IMR-90 (cell line): ENCODE measurements around the gene TIFAB. TPM values are rescaled to one million over a fixed set of nuclear protein-coding genes. Genes with fewer than 3 reads are reported as not detected.

Experiments
- ATAC-seq: fragments of 200-7000 bp; cut with Tn5 transposase; 2 replicates; pipeline ENCODE4 v1.9.1; 2020; ENCODE audit warnings: low read depth, mild to moderate bottlenecking, moderate library complexity
- BruUV-seq: library from RNA; stranded (reverse); fragments of 400-500 nt; replicated peaks from 2 replicates; lab custom pipeline; 2021; lab: Mats Ljungman, UMichigan
- CTCF ChIA-PET: fragments of 300-600 bp; formaldehyde crosslinking; extraction: SDS; loops from one replicate; lab custom pipeline; 2021; ENCODE audit warnings: antibody characterized with exemption; lab: Yijun Ruan, JAX
- POLR2A ChIA-PET: fragments of 300-600 bp; sonication (Branson Sonifier 250); formaldehyde crosslinking; loops from one replicate; lab custom pipeline; 2022; ENCODE audit warnings: antibody characterized with exemption; ENCODE audit not compliant: unreplicated experiment; lab: Charles Lee
- DNase-seq: peaks from one replicate; pipeline ENCODE4 v3.0.0; 2013
- H2AFZ ChIP-seq: replicated peaks from 2 replicates; pipeline ENCODE3; 2013; ENCODE audit warnings: low read length, mild to moderate bottlenecking; ENCODE audit not compliant: poor library complexity
- H2AK5ac ChIP-seq: 2 replicates; pipeline ENCODE4 v1.6.1; 2013; ENCODE audit warnings: low read depth, low read length, inconsistent platforms
- H2AK9ac ChIP-seq: replicated peaks from 2 replicates; pipeline ENCODE3; 2013; ENCODE audit warnings: mild to moderate bottlenecking, low read depth, low read length, moderate library complexity; ENCODE audit not compliant: poor library complexity
- H2BK120ac ChIP-seq: 2 replicates; pipeline ENCODE4 v1.6.1; 2013; ENCODE audit warnings: low read depth, low read length, inconsistent platforms
- H2BK15ac ChIP-seq: 3 replicates; pipeline ENCODE4 v1.6.1; 2013; ENCODE audit warnings: low read depth, low read length, inconsistent platforms
- H2BK20ac ChIP-seq: 2 replicates; pipeline ENCODE4 v1.6.1; 2013; ENCODE audit warnings: low read depth, mild to moderate bottlenecking, inconsistent platforms, low read length, moderate library complexity
- H2BK5ac ChIP-seq: 2 replicates; pipeline ENCODE4 v1.6.1; 2013; ENCODE audit warnings: mild to moderate bottlenecking, low read depth, low read length, inconsistent platforms; ENCODE audit not compliant: poor library complexity, severe bottlenecking
- H3K14ac ChIP-seq: replicated peaks from 2 replicates; pipeline ENCODE4 v1.6.1; 2013; ENCODE audit warnings: low read depth, low read length, inconsistent platforms
- H3K18ac ChIP-seq: 2 replicates; pipeline ENCODE4 v1.6.1; 2013; ENCODE audit warnings: low read depth, low read length, control low read depth
- H3K23ac ChIP-seq: 2 replicates; pipeline ENCODE4 v1.6.1; 2013; ENCODE audit warnings: low read depth, low read length, inconsistent platforms
- H3K27ac ChIP-seq: 2 replicates; pipeline ENCODE4 v1.5.1; 2013; ENCODE audit warnings: mild to moderate bottlenecking, control low read depth, low read length; ENCODE audit not compliant: insufficient read depth
- H3K27me3 ChIP-seq: 2 replicates; pipeline ENCODE4 v1.6.1; 2013; ENCODE audit warnings: low read length; ENCODE audit not compliant: control insufficient read depth, insufficient read depth
- H3K36me3 ChIP-seq: 2 replicates; pipeline ENCODE4 v1.6.1; 2013; ENCODE audit warnings: low read length, mixed read lengths; ENCODE audit not compliant: control insufficient read depth, insufficient read depth
- H3K4ac ChIP-seq: 2 replicates; pipeline ENCODE4 v1.6.1; 2013; ENCODE audit warnings: low read depth, low read length, inconsistent platforms
- H3K4me1 ChIP-seq: 2 replicates; pipeline ENCODE4 v1.6.1; 2013; ENCODE audit warnings: low read length, mixed read lengths; ENCODE audit not compliant: control insufficient read depth, insufficient read depth
- H3K4me2 ChIP-seq: 2 replicates; pipeline ENCODE4 v1.6.1; 2013; ENCODE audit warnings: low read depth, mild to moderate bottlenecking, control low read depth, low read length, moderate library complexity
- H3K4me3 ChIP-seq: 2 replicates; pipeline ENCODE4 v1.5.1; 2013; ENCODE audit warnings: low read depth, mild to moderate bottlenecking, control low read depth, low read length, moderate library complexity; ENCODE audit not compliant: insufficient read depth
- H3K56ac ChIP-seq: 2 replicates; pipeline ENCODE4 v1.6.1; 2013; ENCODE audit warnings: low read length, inconsistent platforms; ENCODE audit not compliant: insufficient read depth; ENCODE audit errors: extremely low read depth
- H3K79me1 ChIP-seq, 2 experiments: 2 replicates each; pipeline ENCODE4 v1.6.1; 2013; ENCODE audit warnings: low read length in 2 of 2, inconsistent platforms in 1 of 2, low read depth in 1 of 2
- H3K9ac ChIP-seq: 2 replicates; pipeline ENCODE4 v1.6.1; 2013; ENCODE audit warnings: low read depth, low read length, control low read depth
- H3K9me1 ChIP-seq: 2 replicates; pipeline ENCODE4 v1.6.1; 2013; ENCODE audit warnings: low read length, inconsistent platforms; ENCODE audit not compliant: insufficient read depth
- H3K9me3 ChIP-seq: 2 replicates; pipeline ENCODE4 v1.6.1; 2013; ENCODE audit warnings: low read length; ENCODE audit not compliant: control insufficient read depth, insufficient read depth
- H4K20me1 ChIP-seq: 2 replicates; pipeline ENCODE4 v1.6.1; 2013; ENCODE audit warnings: low read length, inconsistent platforms; ENCODE audit not compliant: insufficient read depth
- H4K5ac ChIP-seq: 2 replicates; pipeline ENCODE4 v1.6.1; 2013; ENCODE audit warnings: mild to moderate bottlenecking, low read depth, low read length, control low read depth
- H4K8ac ChIP-seq, 2 experiments: 2 replicates each; pipeline ENCODE4 v1.6.1; 2013; ENCODE audit warnings: low read depth in 2 of 2, low read length in 2 of 2, control low read depth in 1 of 2, inconsistent platforms in 1 of 2
- H4K91ac ChIP-seq: 2 replicates; pipeline ENCODE4 v1.6.1; 2013; ENCODE audit warnings: low read depth, low read length, inconsistent platforms; ENCODE audit not compliant: insufficient read depth
- BHLHE40 ChIP-seq: fragments of 150-350 bp; IDR thresholded peaks from 2 replicates; pipeline ENCODE4 v1.6.1; 2016; ENCODE audit warnings: mild to moderate bottlenecking, low read depth, low read length
- CTCF ChIP-seq: conservative IDR thresholded peaks from 2 replicates; pipeline ENCODE4 v1.5.1; 2012; ENCODE audit warnings: mild to moderate bottlenecking, low read depth, low read length, improper control_type of control experiment
- MAFK ChIP-seq: IDR thresholded peaks from 2 replicates; pipeline ENCODE4 v1.6.1; 2012; ENCODE audit warnings: low read depth, low read length, improper control_type of control experiment
- NFE2L2 ChIP-seq: fragments of 150-350 bp; IDR thresholded peaks from 2 replicates; pipeline ENCODE4 v1.6.1; 2016; ENCODE audit warnings: low read depth, mild to moderate bottlenecking, low read length
- RAD21 ChIP-seq: IDR thresholded peaks from 2 replicates; pipeline ENCODE4 v1.6.1; 2012; ENCODE audit warnings: low read length, improper control_type of control experiment
- RCOR1 ChIP-seq: IDR thresholded peaks from 2 replicates; pipeline ENCODE4 v1.6.1; 2012; ENCODE audit warnings: mild to moderate bottlenecking, low read length, improper control_type of control experiment; ENCODE audit not compliant: insufficient replicate concordance
- SMC3 ChIP-seq: fragments of 150-350 bp; IDR thresholded peaks from 2 replicates; pipeline ENCODE4 v1.6.1; 2016; ENCODE audit warnings: low read depth, mild to moderate bottlenecking, antibody characterized with exemption, low read length, moderate library complexity
- USF2 ChIP-seq: fragments of 150-350 bp; IDR thresholded peaks from 2 replicates; pipeline ENCODE4 v1.6.1; 2017; ENCODE audit warnings: mild to moderate bottlenecking, antibody characterized with exemption, low read length, low read depth
- WGBS, 2 experiments: methylation state at CpG; one replicate each; pipeline versions ENCODE4 v1.1.5 to v1.1.7; 2013; ENCODE audit warnings: missing lambda C conversion rate in 2 of 2; ENCODE audit not compliant: insufficient read length in 1 of 2; ENCODE audit errors: extremely low coverage in 2 of 2; 5-methylcytosine and 5-hydroxymethylcytosine counted together
- dilution Hi-C: fragments of 300-500 bp; cut with HindIII; formaldehyde crosslinking; loops from one replicate; pipeline ENCODE4 v1.14.3; 2018; ENCODE audit warnings: low sequenced_read_pairs; ENCODE audit not compliant: unreplicated experiment
- in situ Hi-C: fragments of 300-500 bp; cut with MboI; formaldehyde crosslinking; loops from 3 replicates; pipeline ENCODE4 v1.14.3; 2019; ENCODE audit warnings: low sequenced_read_pairs, inconsistent platforms, mixed read lengths
- intact Hi-C: fragments of 100-400 bp; cut with micrococcal nuclease; formaldehyde crosslinking; loops from 2 replicates; pipeline ENCODE4 v1.10.0; 2022
- polyA plus RNA-seq, 3 experiments: library from polyadenylated mRNA; depleted of rRNA; stranded (reverse); fragments of >200 nt; gene quantifications; 2 replicates each; pipeline ENCODE4 v1.2.3, GENCODE V29; 2012; ENCODE audit warnings: low replicate concordance in 1 of 3
- total RNA-seq: library from RNA; depleted of rRNA; stranded (reverse); fragments of >200 nt; gene quantifications from 2 replicates; pipeline ENCODE4 v1.2.3, GENCODE V29; 2012
- TF ChIP-seq, protein P1 (sequence below): fragments of 150-350 bp; IDR thresholded peaks from 2 replicates; pipeline ENCODE4 v1.6.1; 2016; ENCODE audit warnings: low read depth, mild to moderate bottlenecking, low read length, moderate library complexity, borderline replicate concordance

TIFAB gene
- total and polyA plus RNA-seq, 2 of the 4 experiments (the other 2 are of a cell fraction) = not detected

GRCh38 chr5:135498637-135498995 lies 46.5 kb upstream of the TIFAB start:
- Histone ChIP-seq H2BK5ac (no peak overlapping the region), H2BK20ac (no peak overlapping the region), H2BK15ac (no peak overlapping the region), H3K4me3 (no peak overlapping the region), H3K79me1 (no peaks in the 10 kb centered on the region), H3K56ac (no peak overlapping the region), H3K18ac (no peak overlapping the region), H4K91ac (no peak overlapping the region), H3K4ac (no peak overlapping the region), H3K9me1 (no peaks in the 10 kb centered on the region), H2AK5ac (no peak overlapping the region), H2AK9ac (no peak overlapping the region), H3K14ac (no peak overlapping the region), H3K23ac (no peak overlapping the region), H2BK120ac (no peak overlapping the region), H2AFZ (no peak overlapping the region), H3K9me3 (no peaks in the 10 kb centered on the region), H3K4me1 (peaks cover 7% of the 10 kb centered on the region; the same call in 1 of the 2 replicates), H3K36me3 (no peaks in the 10 kb centered on the region), H3K4me2 (no peak overlapping the region), H4K5ac (no peak overlapping the region), H4K8ac (no peak overlapping the region), H3K27ac (no peak overlapping the region), H3K9ac (no peak overlapping the region), H4K20me1 (no peaks in the 10 kb centered on the region), H3K27me3 (peaks cover 44% of the 10 kb centered on the region)
- no TSS peak for BruUV-seq
- dilution Hi-C loops = no loop called here
- WGBS, 2 experiments = 60% methylated on average over 1 of the region's 2 CpGs; no CpG with 5 or more reads in 1 of the 2 experiments
- ChIA-PET CTCF (no interaction called here), POLR2A (no interaction called here)
- ATAC-seq (no peak), DNase-seq (no peak)
- in situ Hi-C loops = no loop called here
- no peak for TF ChIP-seq BHLHE40
- no peak for TF ChIP-seq CTCF
- TF ChIP-seq RAD21 = no peak
- TF ChIP-seq USF2 = no peak
- no peak for TF ChIP-seq SMC3
- TF ChIP-seq RCOR1 = no peak
- no peak for TF ChIP-seq NFE2L2
- TF ChIP-seq, protein P1, sequence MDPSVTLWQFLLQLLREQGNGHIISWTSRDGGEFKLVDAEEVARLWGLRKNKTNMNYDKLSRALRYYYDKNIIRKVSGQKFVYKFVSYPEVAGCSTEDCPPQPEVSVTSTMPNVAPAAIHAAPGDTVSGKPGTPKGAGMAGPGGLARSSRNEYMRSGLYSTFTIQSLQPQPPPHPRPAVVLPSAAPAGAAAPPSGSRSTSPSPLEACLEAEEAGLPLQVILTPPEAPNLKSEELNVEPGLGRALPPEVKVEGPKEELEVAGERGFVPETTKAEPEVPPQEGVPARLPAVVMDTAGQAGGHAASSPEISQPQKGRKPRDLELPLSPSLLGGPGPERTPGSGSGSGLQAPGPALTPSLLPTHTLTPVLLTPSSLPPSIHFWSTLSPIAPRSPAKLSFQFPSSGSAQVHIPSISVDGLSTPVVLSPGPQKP = no peak
- no peak for TF ChIP-seq MAFK
- intact Hi-C loops = no loop called here
